ENCODE data around the gene WWP2.

GRCh38 chr16:69747115-69747514, 15.0 kb upstream of the WWP2 start:
- no peak for TF ChIP-seq CTCF (IDR thresholded peaks at IDR 0.05)
- TF ChIP-seq SIN3A (IDR thresholded peaks at IDR 0.05; ENCODE audit: borderline replicate concordance, insufficient read depth, low read depth, low read length) = no peak
- TF ChIP-seq POLR2AphosphoS5 (IDR thresholded peaks at IDR 0.05; ENCODE audit: low read depth, low read length) = no peak
